GM19043 (cell line): Measurements from ENCODE around the gene ANAPC2.

Experiments used
- ATAC-seq: cut with Tn5 transposase; IDR thresholded peaks from one replicate; pipeline ENCODE4 v1.9.1; 2021; ENCODE audit warnings: low read depth; ENCODE audit not compliant: unreplicated experiment

ANAPC2 gene

DNA sequence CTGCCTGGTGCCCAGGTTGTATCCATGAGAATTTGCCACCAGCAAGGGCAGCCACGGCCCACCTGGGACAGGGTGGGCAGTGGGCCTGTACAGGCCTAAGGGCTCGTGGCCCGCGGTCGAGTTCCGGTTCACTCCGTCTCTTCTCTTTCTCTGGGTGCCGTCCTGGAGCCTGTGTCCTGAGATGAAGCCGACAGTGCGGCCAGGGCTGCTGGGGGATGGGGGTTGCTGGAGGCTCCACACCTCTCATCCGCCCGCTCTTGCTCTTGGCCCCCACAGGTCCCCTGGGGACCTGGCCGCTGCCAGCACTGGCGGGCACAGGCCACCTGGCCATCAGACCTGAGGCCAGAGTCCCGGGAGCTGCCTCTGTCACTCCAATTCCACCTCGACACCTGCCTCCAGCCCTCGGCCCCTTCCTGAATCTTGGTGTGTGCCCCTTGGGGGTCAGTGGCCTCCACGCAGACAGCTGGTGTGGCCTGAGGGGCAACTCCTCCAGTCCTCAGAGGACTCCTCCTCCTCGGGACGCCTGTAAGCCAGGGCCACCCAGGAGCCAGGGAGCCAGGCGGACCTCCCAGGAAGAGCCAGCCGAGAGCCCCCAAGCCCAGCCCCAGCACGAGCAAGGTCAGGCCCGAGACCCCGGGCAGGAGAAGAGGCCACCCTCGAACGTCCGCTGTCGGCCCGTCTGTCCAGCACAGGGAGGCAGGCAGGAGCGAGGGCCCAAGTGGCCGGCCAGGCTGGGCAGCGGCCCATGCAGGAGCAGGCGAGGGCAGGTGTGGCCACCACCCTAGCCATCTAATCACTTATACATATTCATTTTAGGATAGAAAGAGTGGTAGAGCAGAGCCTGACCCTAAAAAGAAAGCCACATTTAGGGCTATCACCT is 23.8 kb downstream of the ANAPC2 start:
- no peak for ATAC-seq

DNA sequence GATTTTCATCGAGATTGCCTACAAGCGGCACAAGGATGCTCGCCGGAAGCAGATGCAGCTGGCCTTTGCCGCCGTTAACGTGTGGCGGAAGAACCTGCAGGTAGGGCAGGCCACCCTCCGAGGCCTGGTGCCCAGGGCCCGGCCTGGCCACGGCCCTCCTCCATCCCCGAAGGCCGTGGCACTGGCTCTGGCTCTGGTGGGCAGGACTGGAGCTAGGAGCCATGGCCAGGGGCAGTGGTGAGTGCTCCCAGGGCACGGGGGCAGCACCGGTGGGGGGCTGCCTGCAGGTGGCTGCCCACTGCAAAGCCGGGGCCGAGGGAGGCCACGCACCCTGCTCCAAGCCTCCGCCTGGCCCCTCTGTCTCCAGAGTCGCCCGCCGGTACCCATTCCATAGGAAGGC is 24.6 kb downstream of the ANAPC2 start:
- ATAC-seq = no peak

DNA sequence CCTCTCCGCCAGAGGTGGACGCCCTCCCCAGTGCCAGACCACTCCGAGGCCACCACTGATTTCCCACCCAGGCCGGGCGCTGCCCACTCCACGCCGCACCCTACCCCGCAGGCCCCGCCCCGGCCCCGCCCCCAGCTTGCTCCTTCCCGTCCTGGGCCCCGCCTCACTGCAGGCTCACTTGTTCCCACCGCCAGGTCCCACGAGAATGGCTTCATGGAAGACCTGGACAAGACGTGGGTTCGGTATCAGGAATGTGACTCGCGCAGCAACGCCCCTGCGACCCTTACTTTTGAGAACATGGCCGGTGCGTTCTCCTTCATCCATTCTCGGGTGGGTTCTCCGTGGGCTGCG is 25.0 kb downstream of the ANAPC2 start:
- no peak for ATAC-seq

DNA sequence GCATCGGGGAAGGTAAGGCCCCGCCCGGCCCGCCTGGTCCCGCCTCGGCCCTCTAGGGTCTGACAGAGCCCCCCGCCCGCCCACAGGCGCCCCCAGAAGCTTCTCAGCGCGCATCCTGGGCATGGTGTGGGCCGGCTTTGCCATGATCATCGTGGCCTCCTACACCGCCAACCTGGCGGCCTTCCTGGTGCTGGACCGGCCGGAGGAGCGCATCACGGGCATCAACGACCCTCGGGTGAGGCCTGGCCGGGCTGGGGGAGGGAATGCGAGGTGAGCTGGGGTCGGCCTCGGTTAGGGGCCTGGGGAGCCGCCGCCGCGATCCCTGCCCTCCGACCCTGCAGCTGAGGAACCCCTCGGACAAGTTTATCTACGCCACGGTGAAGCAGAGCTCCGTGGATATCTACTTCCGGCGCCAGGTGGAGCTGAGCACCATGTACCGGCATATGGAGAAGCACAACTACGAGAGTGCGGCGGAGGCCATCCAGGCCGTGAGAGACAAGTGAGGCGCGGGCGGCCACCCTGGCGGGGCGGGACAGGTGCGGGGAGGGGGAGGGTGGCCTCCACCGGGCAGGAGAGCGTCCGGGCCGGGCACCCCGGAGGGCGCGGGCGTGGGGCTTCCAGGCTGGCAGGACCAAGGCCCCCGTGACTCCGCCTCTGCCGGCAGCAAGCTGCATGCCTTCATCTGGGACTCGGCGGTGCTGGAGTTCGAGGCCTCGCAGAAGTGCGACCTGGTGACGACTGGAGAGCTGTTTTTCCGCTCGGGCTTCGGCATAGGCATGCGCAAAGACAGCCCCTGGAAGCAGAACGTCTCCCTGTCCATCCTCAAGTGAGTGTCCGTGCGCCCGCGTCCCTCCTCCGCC is 25.6 kb downstream of the ANAPC2 start:
- no peak for ATAC-seq

DNA sequence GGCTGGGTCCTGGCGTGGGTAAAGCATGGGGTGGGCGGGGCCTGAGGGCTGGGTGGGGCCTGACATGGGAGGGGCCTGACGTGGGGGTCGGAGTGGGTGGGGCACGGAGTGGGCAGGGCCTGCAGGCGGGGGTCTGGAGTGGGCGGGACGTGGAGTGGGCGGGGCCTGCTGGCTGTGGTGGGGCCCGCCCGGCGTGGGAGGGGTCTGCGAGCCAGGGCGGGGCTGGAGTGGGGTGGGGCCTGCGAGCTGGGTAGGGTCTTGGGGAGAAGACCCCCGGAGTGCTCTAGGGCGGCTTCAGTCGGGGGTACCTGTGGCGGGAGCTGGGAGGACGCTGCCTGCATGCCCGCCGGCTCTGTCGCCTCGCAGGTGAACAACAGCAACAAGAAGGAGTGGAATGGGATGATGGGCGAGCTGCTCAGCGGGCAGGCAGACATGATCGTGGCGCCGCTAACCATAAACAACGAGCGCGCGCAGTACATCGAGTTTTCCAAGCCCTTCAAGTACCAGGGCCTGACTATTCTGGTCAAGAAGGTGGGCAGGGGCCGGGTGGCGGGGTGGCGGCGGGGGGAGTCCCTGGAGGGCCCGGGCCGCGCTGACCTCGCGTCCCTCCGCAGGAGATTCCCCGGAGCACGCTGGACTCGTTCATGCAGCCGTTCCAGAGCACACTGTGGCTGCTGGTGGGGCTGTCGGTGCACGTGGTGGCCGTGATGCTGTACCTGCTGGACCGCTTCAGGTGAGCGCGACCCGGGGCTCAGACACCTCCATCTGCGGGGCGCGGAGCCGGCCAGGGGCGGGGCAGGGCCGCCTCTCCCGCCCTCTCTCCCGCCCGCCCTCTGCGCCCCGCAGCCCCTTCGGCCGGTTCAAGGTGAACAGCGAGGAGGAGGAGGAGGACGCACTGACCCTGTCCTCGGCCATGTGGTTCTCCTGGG is 26.5 kb downstream of the ANAPC2 start:
- no peak for ATAC-seq

DNA sequence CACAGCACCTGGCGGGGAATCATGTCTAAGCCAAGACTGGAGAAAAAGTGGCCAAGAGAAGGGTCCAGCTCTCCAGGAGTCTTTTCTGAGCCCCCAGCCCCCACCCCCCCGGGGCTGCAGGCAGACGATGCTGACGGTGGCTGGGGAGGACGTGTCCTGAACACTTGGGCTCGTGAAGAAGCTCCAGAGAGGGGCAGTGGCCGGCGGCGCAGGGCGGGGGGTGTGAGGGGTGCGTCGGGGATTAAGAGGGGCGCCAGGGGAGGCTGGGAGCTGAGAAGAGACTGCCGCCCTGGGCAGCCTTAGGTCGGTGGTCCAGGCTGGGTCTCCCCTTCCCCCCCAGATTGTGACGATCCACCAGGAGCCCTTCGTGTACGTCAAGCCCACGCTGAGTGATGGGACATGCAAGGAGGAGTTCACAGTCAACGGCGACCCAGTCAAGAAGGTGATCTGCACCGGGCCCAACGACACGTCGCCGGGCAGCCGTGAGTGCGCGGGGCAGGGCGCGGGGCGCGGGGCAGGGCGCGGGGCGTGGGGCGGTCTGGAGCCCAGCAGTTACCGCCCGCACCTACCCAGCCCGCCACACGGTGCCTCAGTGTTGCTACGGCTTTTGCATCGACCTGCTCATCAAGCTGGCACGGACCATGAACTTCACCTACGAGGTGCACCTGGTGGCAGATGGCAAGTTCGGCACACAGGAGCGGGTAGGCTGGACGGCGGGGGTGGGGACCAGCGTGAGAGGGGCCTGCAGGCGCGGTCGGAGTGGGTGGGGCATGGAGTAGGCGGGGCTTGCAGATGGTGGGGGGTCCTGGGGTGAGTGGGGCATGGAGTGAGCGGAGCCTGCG is 27.4 kb downstream of the ANAPC2 start:
- ATAC-seq = no peak

DNA sequence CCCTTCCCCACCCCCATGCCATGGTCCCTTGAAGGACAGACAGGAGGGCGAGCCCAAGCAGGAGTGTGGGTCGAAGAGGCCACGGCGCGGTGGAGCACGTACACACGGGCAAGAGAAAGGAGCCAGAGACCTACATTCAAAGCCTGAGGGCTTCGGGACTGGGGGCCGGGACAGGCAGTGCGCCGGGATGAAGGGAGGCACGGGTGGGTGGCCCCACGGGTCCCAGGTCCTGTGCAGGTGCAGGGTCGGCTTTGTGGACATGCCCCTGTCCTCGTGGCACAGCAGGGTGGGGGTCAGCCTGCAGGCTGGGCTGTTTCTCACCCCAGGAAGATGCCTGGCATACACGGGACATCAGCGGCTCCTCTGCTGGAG is 28.3 kb downstream of the ANAPC2 start:
- ATAC-seq = no peak

DNA sequence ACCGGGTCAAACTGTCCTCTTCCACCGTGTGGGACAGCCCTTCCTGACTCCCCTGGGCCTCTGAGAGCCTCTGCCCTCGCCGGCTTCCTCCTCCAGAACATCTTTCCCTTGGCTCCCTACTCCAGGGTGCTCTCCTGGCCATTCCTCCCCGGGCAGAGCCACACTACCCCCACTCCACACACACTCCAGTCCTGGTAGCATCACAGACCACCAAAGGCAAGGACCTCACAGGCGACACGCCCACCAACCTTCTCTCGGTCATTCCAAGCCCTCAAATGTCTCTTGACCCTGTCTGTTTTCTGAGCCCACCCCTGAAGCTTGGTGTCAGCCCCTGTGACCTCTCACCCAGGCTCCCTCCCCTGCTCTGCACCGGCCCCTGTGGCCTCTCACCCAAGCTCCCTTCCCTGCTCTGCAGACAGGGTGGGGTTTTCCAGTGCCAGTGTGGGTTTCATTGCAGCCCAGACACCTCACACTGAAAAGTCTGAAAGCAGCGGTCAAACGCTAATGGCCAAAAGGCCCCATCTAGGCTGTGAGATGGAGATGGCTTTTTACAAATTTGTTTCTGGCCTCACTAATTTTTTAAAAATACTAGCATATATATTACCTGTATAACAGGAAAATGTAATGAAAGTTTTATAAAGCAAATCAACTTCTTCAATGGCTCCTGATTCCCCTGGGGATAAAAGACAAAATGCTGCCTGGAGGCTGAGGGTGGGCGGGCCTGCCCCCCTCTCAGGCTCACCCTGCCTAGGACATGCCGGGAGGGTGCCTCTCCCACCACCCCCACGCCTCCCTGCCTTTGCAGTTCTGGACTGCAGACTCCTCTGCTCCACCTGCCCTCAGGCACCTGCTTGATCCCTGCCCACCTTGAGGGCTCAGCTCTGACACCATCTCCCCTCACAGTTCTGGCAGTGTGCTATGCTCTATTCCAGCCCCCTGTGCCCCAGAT is 29.0 kb downstream of the ANAPC2 start:
- no peak for ATAC-seq

DNA sequence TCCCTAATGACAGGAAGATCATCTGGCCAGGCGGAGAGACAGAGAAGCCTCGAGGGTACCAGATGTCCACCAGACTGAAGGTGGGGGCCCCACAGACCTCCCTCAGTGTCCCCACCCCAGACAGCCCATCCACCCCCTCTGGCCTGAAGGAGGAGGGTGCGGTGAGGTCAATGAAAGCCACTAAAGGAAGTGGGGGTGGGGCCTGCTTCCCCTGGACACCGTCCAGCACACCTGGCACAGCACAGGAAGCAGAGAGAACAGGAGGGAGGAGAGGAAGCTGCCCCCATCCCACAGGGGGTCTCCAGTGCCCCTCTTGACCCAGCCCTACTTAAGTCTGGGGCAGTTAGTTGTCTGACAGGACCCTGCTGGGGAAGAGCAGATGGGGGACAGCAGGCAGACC is 29.7 kb downstream of the ANAPC2 start:
- no peak for ATAC-seq

DNA sequence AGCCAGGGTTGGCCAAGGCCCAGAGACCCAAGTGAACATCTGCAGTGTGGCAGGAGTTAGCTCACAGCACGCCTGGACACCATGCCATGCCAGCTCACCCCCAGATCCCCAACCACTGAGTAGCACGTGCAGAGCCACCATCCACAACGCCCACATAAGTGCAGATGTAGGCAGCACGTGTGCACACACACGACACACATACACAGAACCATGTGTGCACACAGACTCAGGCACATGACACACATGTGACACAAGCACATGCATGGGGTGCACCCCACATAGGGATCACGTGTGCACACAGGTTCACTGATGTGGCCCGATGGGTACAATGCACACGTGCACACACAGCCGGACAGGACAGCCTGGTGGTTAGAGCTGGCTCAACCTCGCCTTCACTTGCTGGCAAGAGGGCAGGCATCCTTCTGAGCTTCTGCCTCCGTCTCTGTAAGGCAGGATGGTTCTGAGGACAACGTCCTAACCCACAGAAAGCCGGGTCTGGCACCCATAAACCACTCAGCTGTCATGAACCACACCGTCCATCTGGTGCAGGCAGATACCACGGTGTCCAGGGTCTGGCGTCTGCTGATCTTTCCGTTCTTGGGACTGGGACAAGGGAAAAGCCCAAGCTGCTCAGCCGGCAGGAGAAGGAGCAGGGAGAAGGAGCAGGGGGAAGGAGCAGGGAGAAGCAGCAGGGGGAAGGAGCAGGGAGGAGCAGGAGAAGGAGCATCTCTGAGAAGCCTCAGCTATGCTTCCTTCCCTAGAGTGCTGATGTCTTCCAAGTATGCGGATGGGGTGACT is 30.5 kb downstream of the ANAPC2 start:
- no peak for ATAC-seq

DNA sequence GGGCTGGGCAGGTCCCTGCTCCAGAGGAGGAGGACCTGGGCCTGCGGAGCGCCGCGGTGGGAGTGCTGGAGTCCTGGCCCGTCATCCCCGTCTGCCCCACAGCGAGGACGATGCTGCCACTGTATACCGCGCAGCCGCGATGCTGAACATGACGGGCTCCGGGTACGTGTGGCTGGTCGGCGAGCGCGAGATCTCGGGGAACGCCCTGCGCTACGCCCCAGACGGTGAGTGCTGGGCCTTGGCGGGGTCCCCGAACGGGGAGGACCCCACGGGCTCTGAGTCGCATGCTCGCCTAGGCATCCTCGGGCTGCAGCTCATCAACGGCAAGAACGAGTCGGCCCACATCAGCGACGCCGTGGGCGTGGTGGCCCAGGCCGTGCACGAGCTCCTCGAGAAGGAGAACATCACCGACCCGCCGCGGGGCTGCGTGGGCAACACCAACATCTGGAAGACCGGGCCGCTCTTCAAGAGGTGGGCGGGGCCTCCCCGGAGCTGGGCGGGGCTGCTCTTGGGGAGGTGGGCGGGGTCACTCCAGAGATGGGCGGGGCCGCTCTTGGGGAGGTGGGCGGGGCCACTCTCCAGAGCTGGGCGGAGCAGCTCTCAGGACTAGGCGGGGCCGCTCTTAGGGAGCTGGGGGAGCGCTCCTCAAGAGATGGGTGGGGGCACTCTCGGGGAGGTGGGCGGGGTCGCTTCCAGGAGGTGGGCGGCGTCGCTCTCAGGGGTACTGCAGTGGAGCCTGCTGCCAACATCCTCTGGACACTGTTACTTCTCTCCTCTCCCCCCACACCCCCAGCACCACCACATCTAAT is 31.6 kb downstream of the ANAPC2 start:
- ATAC-seq = no peak

DNA sequence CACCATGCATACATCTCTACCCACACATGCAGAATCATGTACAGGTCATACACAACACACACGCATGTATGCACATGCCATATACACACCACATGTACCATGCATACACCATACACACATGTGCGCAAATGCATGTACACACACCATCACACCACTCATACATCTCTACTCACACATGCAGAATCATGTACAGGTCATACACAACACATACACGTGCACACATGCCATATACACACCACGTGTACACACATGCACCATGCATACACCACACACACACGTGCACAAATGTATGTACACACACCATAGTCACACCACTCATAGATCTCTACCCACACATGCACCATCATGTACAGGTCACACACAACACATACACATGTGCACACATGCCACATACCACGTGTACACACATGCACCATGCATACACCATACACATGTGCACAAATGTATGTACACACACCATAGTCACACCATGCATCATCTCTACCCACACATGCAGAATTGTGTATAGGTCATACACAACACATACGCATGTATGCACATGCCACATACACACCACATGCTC is 35.4 kb downstream of the ANAPC2 start:
- no peak for ATAC-seq

DNA sequence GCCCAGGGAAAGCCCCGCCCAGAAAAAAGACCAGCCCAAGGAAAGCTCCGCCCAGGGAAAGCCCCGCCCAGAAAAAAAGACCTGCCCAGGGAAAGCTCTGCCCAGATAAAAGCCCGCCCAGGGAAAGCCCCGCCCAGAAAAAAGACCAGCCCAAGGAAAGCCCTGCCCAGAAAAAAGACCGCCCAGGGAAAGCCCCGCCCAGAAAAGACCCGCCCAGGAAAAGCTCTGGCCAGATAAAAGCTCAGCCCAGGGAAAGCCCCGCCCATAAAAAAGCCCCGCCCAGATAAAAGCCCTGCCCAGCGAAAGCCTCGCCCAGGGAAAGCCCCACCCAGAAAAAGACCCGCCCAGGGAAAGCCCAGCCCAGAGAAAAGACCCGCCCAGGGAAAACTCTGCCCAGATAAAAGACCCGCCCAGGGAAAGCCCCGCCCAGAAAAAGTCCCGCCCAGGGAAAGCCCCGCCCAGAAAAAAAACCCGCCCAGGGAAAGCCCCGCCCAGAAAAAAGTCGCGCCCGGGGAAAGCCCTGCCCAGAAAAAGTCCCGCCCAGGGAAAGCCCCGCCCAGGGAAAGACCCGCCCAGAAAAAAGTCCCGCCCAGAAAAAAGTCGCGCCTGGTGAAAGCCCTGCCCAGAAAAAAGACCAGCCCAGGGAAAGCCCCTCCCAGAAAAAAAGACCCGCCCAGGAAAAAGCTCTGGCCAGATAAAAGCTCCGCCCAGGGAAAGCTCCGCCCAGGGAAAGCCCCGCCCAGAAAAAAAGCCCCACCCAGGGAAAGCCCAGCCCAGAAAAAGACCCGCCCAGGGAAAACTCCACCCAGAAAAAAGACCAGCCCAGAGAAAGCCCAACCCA is 37.5 kb downstream of the ANAPC2 start:
- ATAC-seq = peak; percentile 40

DNA sequence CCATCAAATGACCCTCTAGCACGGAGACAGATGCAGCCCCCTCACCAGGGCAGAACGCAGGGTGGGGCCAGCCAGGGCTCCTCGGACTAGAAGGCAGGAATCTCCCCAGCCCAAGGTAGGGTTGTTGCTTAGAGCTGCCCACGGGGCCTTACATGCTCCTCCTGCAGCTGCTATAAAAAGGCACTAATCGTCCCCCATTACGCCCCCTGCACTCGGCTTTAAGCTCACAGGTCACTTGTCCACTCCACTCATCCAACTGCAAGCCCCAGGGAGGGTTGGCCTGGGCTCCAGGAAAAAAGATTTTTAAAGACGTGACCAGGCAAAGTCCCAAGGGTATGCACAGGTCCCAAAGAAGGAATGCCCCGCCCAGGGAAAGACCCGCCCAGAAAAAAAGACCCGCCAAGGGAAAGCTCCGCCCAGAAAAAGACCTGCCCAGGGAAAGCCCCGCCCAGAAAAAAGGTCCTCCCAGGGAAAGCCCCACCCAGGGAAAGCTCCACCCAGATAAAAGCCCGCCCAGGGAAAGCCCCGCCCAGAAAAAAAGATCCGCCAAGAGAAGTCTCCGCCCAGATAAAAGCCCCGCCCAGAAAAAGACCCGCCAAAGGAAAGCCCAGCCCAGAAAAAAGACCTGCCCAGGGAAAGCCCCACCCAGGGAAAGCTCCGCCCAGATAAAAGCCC is 38.3 kb downstream of the ANAPC2 start:
- ATAC-seq = peak; percentile 15

DNA sequence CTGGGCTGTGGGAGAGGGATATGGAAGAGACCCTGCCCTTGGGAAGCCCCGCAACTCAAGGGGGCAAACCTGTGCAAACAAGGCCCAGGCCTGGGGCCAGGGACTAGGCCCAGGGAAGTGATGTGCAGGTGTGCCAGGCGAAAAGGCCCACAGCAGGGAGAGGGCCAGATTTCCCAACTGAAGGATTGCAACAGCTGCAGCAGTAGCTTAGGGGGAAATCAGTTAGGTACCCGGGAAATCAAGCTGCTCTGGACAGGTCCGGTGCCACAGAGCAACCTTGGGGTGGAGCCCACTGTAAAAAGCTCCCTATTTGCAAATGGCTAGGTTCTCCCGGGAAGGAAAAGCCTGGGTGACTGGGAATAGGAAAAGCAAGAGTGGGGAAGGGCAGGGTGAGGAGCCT is 39.0 kb downstream of the ANAPC2 start:
- no peak for ATAC-seq
